Right lobe of liver (tissue), 4 donors: ENCODE results near the gene GFI1.

Experiments
- CTCF ChIP-seq, 4 donors: fragments of 200-600 bp in 3 of 4; fragments of 450-650 bp in 1 of 4; IDR thresholded peaks; one replicate each; pipeline versions ENCODE4 v1.5.1 to v1.8.0; 2016 to 2022; ENCODE audit warnings: antibody characterized with exemption in 4 of 4, mild to moderate bottlenecking in 2 of 4
- POLR2A ChIP-seq: fragments of 450-650 bp; IDR thresholded peaks from one replicate; pipeline ENCODE4 v1.6.1; 2017; ENCODE audit warnings: antibody characterized with exemption, mild to moderate bottlenecking
- donor health status: DM: no; HTN: no; CAD: no.
- donor health status: DM: no; HTN: no; CAD: no.
- donor health status: DM: no; HTN: yes; CAD: no.

GRCh38 chr1:92480200-92480812 is 6.4 kb downstream of the GFI1 start:
- no peak for TF ChIP-seq CTCF (IDR thresholded peaks at IDR 0.05)
- TF ChIP-seq POLR2A, result no peak
